Measurements from ENCODE around the gene SPPL2C. TPM values are rescaled to one million over a fixed set of nuclear protein-coding genes. Genes with fewer than 3 reads are reported as not detected.

SPPL2C gene
- total RNA-seq, 6 experiments from 2014 or later, result not detected

GRCh38 chr17:45850011-45850410 is 5.3 kb downstream of the SPPL2C start:
- TF ChIP-seq CTCF (IDR thresholded peaks at IDR 0.05), result no peak
- H3K4me3 Mint-ChIP-seq, result no peak overlapping the region
- H3K4me1 Mint-ChIP-seq (ENCODE audit: low read depth), result no peaks in the 10 kb centered on the region
- H3K36me3 Mint-ChIP-seq (ENCODE audit: low read depth), result no peaks in the 10 kb centered on the region
- H3K27ac Mint-ChIP-seq, result no peak overlapping the region
- no peaks in the 10 kb centered on the region for H3K9me3 Mint-ChIP-seq
- peaks cover 19% of the 10 kb centered on the region for H3K27me3 Mint-ChIP-seq (ENCODE audit: insufficient read depth)
- DNase-seq, result no peak

GRCh38 chr17:45850468-45850867 is 5.8 kb downstream of the SPPL2C start:
- Mint-ChIP-seq H3K4me1 (ENCODE audit: low read depth) (no peaks in the 10 kb centered on the region), H3K9me3 (no peaks in the 10 kb centered on the region), H3K36me3 (ENCODE audit: low read depth) (no peaks in the 10 kb centered on the region), H3K4me3 (no peak overlapping the region), H3K27me3 (ENCODE audit: insufficient read depth) (peaks cover 19% of the 10 kb centered on the region), H3K27ac (no peak overlapping the region)
- no peak for DNase-seq
- no peak for TF ChIP-seq CTCF (IDR thresholded peaks at IDR 0.05)

GRCh38 chr17:45851022-45851421 is 6.3 kb downstream of the SPPL2C start:
- no peaks in the 10 kb centered on the region for H3K36me3 Mint-ChIP-seq (ENCODE audit: low read depth)

GRCh38 chr17:45851464-45851863 is 6.8 kb downstream of the SPPL2C start:
- H3K27me3 Mint-ChIP-seq (ENCODE audit: insufficient read depth), result peaks cover 14% of the 10 kb centered on the region

More at GRCh38 chr17:45851022-45851421, 6.3 kb downstream of the SPPL2C start:
- H3K9me3 Mint-ChIP-seq, result no peaks in the 10 kb centered on the region
- DNase-seq, result no peak
- H3K27ac Mint-ChIP-seq, result no peak overlapping the region
- peaks cover 5% of the 10 kb centered on the region; the same call in 1 of the 2 replicates for H3K4me1 Mint-ChIP-seq (ENCODE audit: low read depth)
- peaks cover 16% of the 10 kb centered on the region for H3K27me3 Mint-ChIP-seq (ENCODE audit: insufficient read depth)
- no peak for TF ChIP-seq CTCF (IDR thresholded peaks at IDR 0.05)
- H3K4me3 Mint-ChIP-seq, result no peak overlapping the region

GRCh38 chr17:45851873-45852272 is 7.2 kb downstream of the SPPL2C start:
- H3K4me3 Mint-ChIP-seq, result no peak overlapping the region

More at GRCh38 chr17:45851464-45851863, 6.8 kb downstream of the SPPL2C start:
- no peak for TF ChIP-seq CTCF (IDR thresholded peaks at IDR 0.05)
- no peak for DNase-seq
- Mint-ChIP-seq H3K27ac (no peak overlapping the region), H3K9me3 (no peaks in the 10 kb centered on the region), H3K4me1 (ENCODE audit: low read depth) (peaks cover 6% of the 10 kb centered on the region; the same call in 1 of the 2 replicates), H3K36me3 (ENCODE audit: low read depth) (no peaks in the 10 kb centered on the region), H3K4me3 (no peak overlapping the region)

More at GRCh38 chr17:45851873-45852272, 7.2 kb downstream of the SPPL2C start:
- peaks cover 16% of the 10 kb centered on the region for H3K27me3 Mint-ChIP-seq (ENCODE audit: insufficient read depth)
- H3K36me3 Mint-ChIP-seq (ENCODE audit: low read depth), result no peaks in the 10 kb centered on the region
- no peak for TF ChIP-seq CTCF (IDR thresholded peaks at IDR 0.05)
- DNase-seq, result no peak
- peaks cover 6% of the 10 kb centered on the region; the same call in 1 of the 2 replicates for H3K4me1 Mint-ChIP-seq (ENCODE audit: low read depth)
- H3K9me3 Mint-ChIP-seq, result no peaks in the 10 kb centered on the region
- H3K27ac Mint-ChIP-seq, result no peak overlapping the region

All from HFFc6 (cell line).